Body of pancreas (tissue), 4 donors: ENCODE measurements around the gene SPTBN1. TPM values are rescaled to one million over a fixed set of nuclear protein-coding genes. Genes with fewer than 3 reads are reported as not detected.

Experiments
- ATAC-seq: fragments of 150-250 bp; one replicate; pipeline ENCODE4 v1.9.1; 2016
- DNase-seq, 4 donors: peaks; one replicate each; pipeline ENCODE4 v3.0.0-alpha.2; 2019
- H3K27ac ChIP-seq, 4 donors: fragments of 200-600 bp; sonication (generic); 1 replicate in 3 of 4; 2 replicates in 1 of 4; pipeline versions ENCODE4 v1.5.1 to v1.6.1; 2016 to 2019; ENCODE audit warnings: mild to moderate bottlenecking in 1 of 4, mixed read lengths in 1 of 4, moderate library complexity in 1 of 4
- H3K27me3 ChIP-seq, 2 donors: fragments of 200-600 bp; sonication (generic); one replicate each; pipeline ENCODE4 v1.6.0; 2016; ENCODE audit warnings: mild to moderate bottlenecking in 1 of 2
- H3K36me3 ChIP-seq, 2 donors: fragments of 200-600 bp; sonication (generic); replicated peaks in 1 of 2; 2 replicates each; pipeline ENCODE4 v1.5.1; 2016; ENCODE audit warnings: low read depth in 2 of 2; ENCODE audit not compliant: insufficient read depth in 1 of 2
- H3K4me1 ChIP-seq: fragments of 200-600 bp; sonication (generic); one replicate; pipeline ENCODE4 v1.6.0; 2016
- H3K4me3 ChIP-seq, 2 donors: fragments of 200-600 bp; sonication (generic); 1 replicate in 1 of 2; 2 replicates in 1 of 2; pipeline ENCODE4 v1.5.1; 2016 to 2019
- H3K9me3 ChIP-seq, 3 donors: fragments of 200-600 bp; sonication (generic); 1 replicate in 2 of 3; 2 replicates in 1 of 3; pipeline ENCODE4 v1.5.1; 2016
- CTCF ChIP-seq, 7 experiments: fragments of 450-650 bp in 4 of 7; fragments of 200-600 bp in 3 of 7; sonication (generic) in 3 of 7; IDR thresholded peaks; one replicate each; pipeline ENCODE4 v1.5.1; 2016 to 2019; ENCODE audit warnings: antibody characterized with exemption in 7 of 7
- POLR2A ChIP-seq, 3 donors: fragments of 450-650 bp; IDR thresholded peaks; one replicate each; pipeline ENCODE4 v1.6.1; 2016; ENCODE audit warnings: antibody characterized with exemption in 3 of 3, mild to moderate bottlenecking in 2 of 3
- WGBS, 2 donors: methylation state at CpG; one replicate each; pipeline ENCODE4 v1.1.5; 2017; 5-methylcytosine and 5-hydroxymethylcytosine counted together
- intact Hi-C: fragments of 100-400 bp; cut with DNase I; formaldehyde crosslinking; loops from one replicate; pipeline ENCODE4 v1.15.1; 2023
- total RNA-seq, 2 donors: library from RNA; depleted of rRNA; stranded (reverse); fragments of >200 nt; gene quantifications; one replicate each; pipeline ENCODE4 v1.1.0, GENCODE V29; 2016

SPTBN1 gene
- total RNA-seq, 2 donors from 2014 or later, result 186 to 195 TPM

GRCh38 chr2:54666634-54667265, 210.6 kb downstream of the SPTBN1 start:
- ATAC-seq (peak; percentile 73), DNase-seq (peak; percentile 33 to 76 (median 65))
- H3K27me3 ChIP-seq, result no peaks in the 10 kb centered on the region
- H3K4me1 ChIP-seq, result peaks cover 48% of the 10 kb centered on the region
- peaks cover 0 to 13% of the 10 kb centered on the region in 2 donors for H3K36me3 ChIP-seq
- TF ChIP-seq CTCF (IDR thresholded peaks at IDR 0.05) (no peak), POLR2A (IDR thresholded peaks at IDR 0.05) (no peak)
- intact Hi-C loops, result no loop called here
- H3K9me3 ChIP-seq, result no peaks in the 10 kb centered on the region
- WGBS, 2 donors, result 42 to 47% methylated on average over 6 of the region's 6 CpGs
- H3K27ac ChIP-seq, result peak overlapping the region in 3 of 4 donors; percentile 47 to 66 (median 64)
- no peak overlapping the region for H3K4me3 ChIP-seq

- intact Hi-C loops, result no loop called here
- 82 to 92% methylated on average over 4 of the region's 4 CpGs for WGBS, 2 donors
- peak overlapping the region; percentile 8 to 66 (median 56) for H3K27ac ChIP-seq
- H3K4me3 ChIP-seq, result no peak overlapping the region
- H3K27me3 ChIP-seq, result no peaks in the 10 kb centered on the region
- DNase-seq, result no peak
- ATAC-seq, result no peak
- no peak for TF ChIP-seq POLR2A (IDR thresholded peaks at IDR 0.05)
- no peak for TF ChIP-seq CTCF (IDR thresholded peaks at IDR 0.05)
- H3K9me3 ChIP-seq, result no peaks in the 10 kb centered on the region
- H3K4me1 ChIP-seq, result peaks cover 48% of the 10 kb centered on the region
- H3K36me3 ChIP-seq, result peaks cover 0 to 12% of the 10 kb centered on the region in 2 donors
Observed at GRCh38 chr2:54667266-54667639, 211.1 kb downstream of the SPTBN1 start.

- Histone ChIP-seq H3K4me1 (peaks cover 54% of the 10 kb centered on the region), H3K4me3 (no peak overlapping the region), H3K27me3 (no peaks in the 10 kb centered on the region), H3K27ac (peak overlapping the region; percentile 8 to 66 (median 56)), H3K9me3 (no peaks in the 10 kb centered on the region), H3K36me3 (peaks cover 0 to 8% of the 10 kb centered on the region in 2 donors)
- 82 to 88% methylated on average over 17 of the region's 17 CpGs for WGBS, 2 donors
- TF ChIP-seq POLR2A (IDR thresholded peaks at IDR 0.05) (no peak), CTCF (IDR thresholded peaks at IDR 0.05) (no peak)
- ATAC-seq (no peak), DNase-seq (peak in 1 of 4 donors; percentile 70)
- intact Hi-C loops, result no loop called here
Observed at GRCh38 chr2:54667726-54668650, 211.9 kb downstream of the SPTBN1 start.

GRCh38 chr2:54668711-54669110, 212.6 kb downstream of the SPTBN1 start:
- no peak for ATAC-seq
- no peaks in the 10 kb centered on the region for H3K9me3 ChIP-seq
- H3K27ac ChIP-seq, result peak overlapping the region in 2 of 4 donors; percentile 47 to 66
- H3K4me3 ChIP-seq, result no peak overlapping the region
- intact Hi-C loops, result no loop called here
- H3K36me3 ChIP-seq, result peaks cover 0 to 8% of the 10 kb centered on the region in 2 donors
- H3K27me3 ChIP-seq, result no peaks in the 10 kb centered on the region
- H3K4me1 ChIP-seq, result peaks cover 61% of the 10 kb centered on the region
- DNase-seq, result no peak
- 80 to 93% methylated on average over 5 of the region's 5 CpGs for WGBS, 2 donors
- TF ChIP-seq POLR2A (IDR thresholded peaks at IDR 0.05) (no peak), CTCF (IDR thresholded peaks at IDR 0.05) (no peak)
